Large intestine (tissue), 3 donors: Measurements from ENCODE around the gene TBX21. TPM values are rescaled to one million over a fixed set of nuclear protein-coding genes. Genes with fewer than 3 reads are reported as not detected.

Source experiments
- DNase-seq, 2 donors: peaks; one replicate each; pipeline versions ENCODE4 v3.0.0 to v3.0.0-alpha.2; 2013
- H3K27ac ChIP-seq: one replicate; pipeline ENCODE4 v1.5.1; 2013; ENCODE audit warnings: low read length
- H3K27me3 ChIP-seq: 2 replicates; pipeline ENCODE4 v1.6.1; 2013; ENCODE audit warnings: low read length; ENCODE audit not compliant: control insufficient read depth, insufficient read depth
- H3K36me3 ChIP-seq: 2 replicates; pipeline ENCODE4 v1.6.1; 2013; ENCODE audit warnings: low read length; ENCODE audit not compliant: control insufficient read depth, insufficient read depth
- H3K4me1 ChIP-seq: one replicate; pipeline ENCODE4 v1.6.1; 2013; ENCODE audit warnings: low read length; ENCODE audit not compliant: control insufficient read depth, insufficient read depth
- H3K4me3 ChIP-seq: one replicate; pipeline ENCODE4 v1.5.1; 2013; ENCODE audit warnings: low read length
- H3K9me3 ChIP-seq: one replicate; pipeline ENCODE4 v1.6.1; 2013; ENCODE audit warnings: mild to moderate bottlenecking, low read depth, low read length, moderate library complexity; ENCODE audit not compliant: control insufficient read depth
- WGBS: methylation state at CpG from one replicate; pipeline ENCODE4 v1.1.5; 2013; ENCODE audit warnings: low lambda C conversion rate; ENCODE audit not compliant: insufficient coverage; 5-methylcytosine and 5-hydroxymethylcytosine counted together
- polyA plus RNA-seq: library from polyadenylated mRNA; unstranded; fragments of 120-200 nt; gene quantifications from one replicate; pipeline ENCODE4 v1.2.1, GENCODE V29; 2013

TBX21 gene
- polyA plus RNA-seq, 1 donor: 0.28 TPM

DNA sequence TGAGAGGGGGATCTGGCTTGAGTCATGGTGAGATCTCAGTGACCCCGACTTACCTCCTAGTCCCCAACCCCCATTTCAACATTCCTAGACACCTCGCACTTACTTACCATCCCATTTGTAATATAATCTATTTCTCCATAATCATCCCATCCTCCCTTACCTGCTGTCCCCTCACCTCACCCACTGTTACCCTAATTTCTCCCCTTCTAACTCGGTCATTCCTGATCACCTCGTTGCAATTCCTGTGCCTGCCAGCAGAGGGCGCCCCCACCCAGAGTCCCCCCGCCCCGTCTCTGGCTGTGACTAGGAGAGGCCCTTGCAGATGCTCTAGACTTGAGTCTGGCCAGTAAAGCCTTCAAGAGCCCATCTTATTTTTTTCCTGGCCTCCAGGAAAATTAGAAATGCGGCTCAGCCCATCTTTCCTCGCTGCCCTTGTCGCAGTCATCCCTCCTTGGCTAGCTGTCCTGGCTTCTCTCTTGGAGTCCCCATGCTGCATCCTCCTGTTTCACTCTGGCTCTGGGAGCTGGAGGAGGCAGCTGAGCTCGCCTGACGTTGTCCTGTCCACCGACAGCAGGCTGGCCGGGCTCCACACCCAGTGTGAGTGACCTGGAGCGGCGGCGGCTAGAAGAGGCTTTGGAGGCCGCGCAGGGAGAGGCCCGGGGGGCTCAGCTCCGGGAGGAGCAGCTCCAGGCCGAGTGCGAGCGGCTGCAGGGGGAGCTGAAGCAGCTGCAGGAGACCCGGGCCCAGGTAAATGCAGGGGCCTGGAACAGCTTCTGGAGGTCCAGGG, 34.1 kb upstream of the TBX21 start:
- Histone ChIP-seq H3K36me3 (peaks cover 8% of the 10 kb centered on the region), H3K27ac (no peak overlapping the region), H3K27me3 (no peaks in the 10 kb centered on the region), H3K9me3 (no peaks in the 10 kb centered on the region), H3K4me3 (no peak overlapping the region), H3K4me1 (no peaks in the 10 kb centered on the region)
- DNase-seq: no peak
- 70% methylated on average over 4 of the region's 25 CpGs for WGBS

DNA sequence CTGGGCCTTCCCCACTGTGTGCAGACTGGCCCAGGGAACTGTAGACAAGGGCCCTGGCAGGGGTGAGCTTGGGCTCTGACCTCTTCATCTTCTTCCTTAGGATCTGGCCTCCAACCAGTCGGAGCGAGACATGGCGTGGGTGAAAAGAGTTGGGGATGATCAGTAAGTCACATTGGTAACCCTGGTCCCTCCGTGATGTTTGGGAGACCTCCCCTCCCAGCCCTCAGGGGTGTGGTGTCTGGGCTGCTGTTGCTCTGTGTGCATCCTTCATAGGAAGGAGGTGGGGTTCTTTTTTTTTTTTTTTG, 33.5 kb upstream of the TBX21 start:
- H3K36me3 ChIP-seq: peaks cover 10% of the 10 kb centered on the region
- no peaks in the 10 kb centered on the region for H3K9me3 ChIP-seq
- no peak overlapping the region for H3K27ac ChIP-seq
- no peaks in the 10 kb centered on the region for H3K4me1 ChIP-seq
- H3K27me3 ChIP-seq: no peaks in the 10 kb centered on the region
- no peak for DNase-seq
- no CpG with 5 or more reads among the region's 4 CpGs for WGBS
- H3K4me3 ChIP-seq: no peak overlapping the region

DNA sequence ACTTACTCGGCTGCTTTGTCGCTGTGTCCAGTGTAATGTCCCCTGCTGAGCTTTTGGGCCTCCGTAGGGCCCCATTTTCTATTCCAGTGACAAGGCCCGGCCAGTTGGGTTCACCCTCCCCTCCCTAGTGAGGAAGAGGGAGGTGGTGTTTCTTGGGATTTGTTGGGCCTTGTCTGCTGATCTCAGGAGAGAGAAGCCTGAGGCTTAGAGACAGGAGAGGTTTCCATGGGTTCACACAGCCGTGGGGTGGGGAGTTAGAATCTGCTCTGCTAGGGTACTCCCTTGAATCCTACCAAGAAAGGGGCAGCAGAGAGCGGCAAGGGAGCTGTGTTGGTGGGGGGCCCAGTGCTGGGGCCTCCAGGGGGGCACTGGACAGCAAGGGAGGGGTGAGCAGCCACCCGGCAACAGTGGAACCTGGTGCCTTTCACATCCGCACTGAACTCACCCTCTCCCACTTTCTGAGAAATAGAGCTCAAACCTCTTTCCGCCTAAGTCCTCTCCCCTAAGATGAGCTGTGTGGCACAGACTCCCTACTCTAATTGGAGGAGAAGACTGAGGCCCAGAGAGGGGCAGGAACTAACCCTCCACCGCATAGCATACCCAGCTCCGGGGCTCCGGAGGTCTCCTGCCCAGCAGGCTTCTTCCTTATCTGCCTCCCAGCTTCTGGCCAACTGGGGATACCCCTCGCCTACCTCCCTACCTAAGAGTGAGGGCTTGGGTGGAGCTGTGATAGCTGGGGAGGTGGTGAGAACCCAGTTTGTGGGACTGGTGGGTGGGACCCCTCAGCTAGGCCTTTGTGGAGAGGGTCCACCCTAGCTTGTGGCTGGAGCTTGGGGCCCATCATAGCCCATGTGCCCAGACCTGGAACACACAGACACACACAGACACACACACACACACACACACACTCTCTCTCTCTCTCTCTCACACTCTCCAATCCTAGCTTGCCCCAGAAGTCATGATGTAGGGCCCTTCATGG, 32.3 kb upstream of the TBX21 start:
- Histone ChIP-seq H3K9me3 (no peaks in the 10 kb centered on the region), H3K27me3 (no peaks in the 10 kb centered on the region), H3K27ac (no peak overlapping the region), H3K4me1 (no peaks in the 10 kb centered on the region), H3K36me3 (peaks cover 10% of the 10 kb centered on the region), H3K4me3 (no peak overlapping the region)
- DNase-seq: no peak
- no CpG with 5 or more reads among the region's 13 CpGs for WGBS

DNA sequence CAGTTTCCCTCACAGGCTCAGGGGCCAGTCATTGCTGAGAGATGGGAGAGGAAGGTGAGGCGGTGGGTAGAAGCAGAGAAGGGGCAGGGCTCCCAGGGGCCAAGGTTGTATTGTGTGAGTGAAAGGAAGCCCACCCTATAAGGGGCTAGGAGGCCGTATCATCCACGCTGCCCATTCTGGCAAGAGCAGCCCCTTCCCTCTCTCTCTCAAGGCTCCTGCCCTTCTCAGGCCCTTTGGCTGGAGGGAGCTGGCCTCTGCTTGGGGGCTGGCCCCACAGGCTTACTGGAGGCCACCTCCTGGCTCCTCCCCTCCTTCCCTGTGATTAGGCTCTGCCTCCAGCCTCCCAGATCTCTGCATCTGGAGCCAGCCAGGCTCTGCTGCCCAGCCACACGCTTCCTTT, 31.4 kb upstream of the TBX21 start:
- DNase-seq: no peak
- no peaks in the 10 kb centered on the region for H3K4me1 ChIP-seq
- no peak overlapping the region for H3K27ac ChIP-seq
- WGBS: no CpG with 5 or more reads among the region's 4 CpGs
- peaks cover 10% of the 10 kb centered on the region for H3K36me3 ChIP-seq
- no peaks in the 10 kb centered on the region for H3K9me3 ChIP-seq
- no peaks in the 10 kb centered on the region for H3K27me3 ChIP-seq
- H3K4me3 ChIP-seq: no peak overlapping the region

DNA sequence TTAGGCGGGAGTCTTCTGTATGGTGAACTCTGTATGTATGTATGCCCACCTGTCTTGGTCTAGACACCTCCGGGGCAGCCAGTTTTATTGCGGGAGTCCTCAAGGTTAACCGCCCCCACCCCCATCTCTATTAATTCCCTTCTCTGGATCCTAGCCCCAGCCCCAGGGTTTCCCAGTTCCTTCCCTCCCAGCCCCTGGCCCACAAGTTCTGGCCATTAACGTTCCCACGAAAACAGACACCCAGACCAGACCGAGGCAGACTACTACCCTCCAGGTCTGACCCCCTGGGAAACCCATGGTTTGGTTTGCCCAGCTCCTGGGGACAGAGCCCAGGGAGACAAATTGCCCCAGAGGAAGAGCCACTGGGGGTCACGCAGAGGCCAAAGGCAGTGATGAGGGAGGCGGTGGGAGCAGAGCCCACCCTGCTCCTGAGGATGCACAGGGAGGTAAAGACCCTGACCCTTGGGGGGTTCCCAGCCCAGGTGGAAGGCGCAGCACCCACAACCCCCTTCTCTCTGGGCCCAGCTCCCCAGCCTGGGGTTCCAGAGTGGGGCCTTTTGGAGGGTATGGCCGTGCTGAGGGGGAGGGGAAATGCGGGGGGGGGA, 30.5 kb upstream of the TBX21 start:
- H3K9me3 ChIP-seq: no peaks in the 10 kb centered on the region
- H3K27ac ChIP-seq: no peak overlapping the region

DNA sequence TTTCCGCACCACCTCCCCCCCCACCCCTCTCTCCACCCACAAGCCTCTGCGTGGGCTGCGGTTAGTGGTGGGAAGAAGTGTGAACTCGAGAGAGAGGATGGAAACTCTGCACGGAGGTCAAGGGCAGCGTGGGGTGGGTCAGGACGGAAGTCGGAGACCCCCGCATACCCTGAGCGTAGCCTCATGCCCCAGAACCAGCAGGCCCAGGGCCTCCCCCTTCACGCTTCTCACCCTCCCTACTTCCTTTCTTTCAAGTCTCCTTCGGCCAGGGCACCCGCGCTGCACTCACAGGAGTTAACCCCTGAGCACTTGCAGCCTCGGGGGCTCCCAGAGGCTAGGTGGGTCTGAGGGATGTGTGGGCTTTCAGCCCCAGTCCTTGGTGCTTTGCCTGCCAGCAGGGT, 29.8 kb upstream of the TBX21 start:
- Histone ChIP-seq H3K4me3 (no peak overlapping the region), H3K9me3 (no peaks in the 10 kb centered on the region), H3K36me3 (peaks cover 10% of the 10 kb centered on the region), H3K27ac (no peak overlapping the region), H3K4me1 (no peaks in the 10 kb centered on the region), H3K27me3 (peaks cover 3% of the 10 kb centered on the region)
- no peak for DNase-seq
- WGBS: no CpG with 5 or more reads among the region's 15 CpGs

More for the DNA sequence above, 30.5 kb upstream of the TBX21 start:
- DNase-seq: no peak
- Histone ChIP-seq H3K36me3 (peaks cover 10% of the 10 kb centered on the region), H3K4me1 (no peaks in the 10 kb centered on the region), H3K27me3 (no peaks in the 10 kb centered on the region), H3K4me3 (no peak overlapping the region)
- WGBS: no CpG with 5 or more reads among the region's 12 CpGs

DNA sequence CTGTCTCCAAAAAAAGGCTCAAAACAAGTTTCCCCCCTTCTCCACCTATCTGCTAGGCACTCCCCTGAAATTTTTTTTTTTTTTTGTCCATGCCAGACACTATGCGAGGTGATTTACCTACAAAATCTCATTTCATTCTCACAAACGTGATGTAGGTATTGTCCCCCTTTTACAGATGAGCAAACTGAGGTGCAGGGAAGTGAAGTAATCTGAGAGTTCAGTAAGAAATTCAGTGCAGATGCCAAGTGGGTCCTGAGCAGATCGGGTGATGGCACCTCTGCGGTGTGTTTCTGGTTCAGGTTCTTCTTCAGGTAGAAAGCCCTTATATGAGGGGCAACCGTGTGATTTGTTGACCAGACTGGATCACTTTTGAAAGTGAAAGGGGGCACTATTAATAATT, 29.4 kb upstream of the TBX21 start:
- peaks cover 10% of the 10 kb centered on the region for H3K36me3 ChIP-seq
- H3K27me3 ChIP-seq: peaks cover 6% of the 10 kb centered on the region
- H3K4me3 ChIP-seq: no peak overlapping the region
- no peaks in the 10 kb centered on the region for H3K9me3 ChIP-seq
- DNase-seq: no peak
- H3K4me1 ChIP-seq: no peaks in the 10 kb centered on the region
- H3K27ac ChIP-seq: no peak overlapping the region
- no CpG with 5 or more reads among the region's 5 CpGs for WGBS

DNA sequence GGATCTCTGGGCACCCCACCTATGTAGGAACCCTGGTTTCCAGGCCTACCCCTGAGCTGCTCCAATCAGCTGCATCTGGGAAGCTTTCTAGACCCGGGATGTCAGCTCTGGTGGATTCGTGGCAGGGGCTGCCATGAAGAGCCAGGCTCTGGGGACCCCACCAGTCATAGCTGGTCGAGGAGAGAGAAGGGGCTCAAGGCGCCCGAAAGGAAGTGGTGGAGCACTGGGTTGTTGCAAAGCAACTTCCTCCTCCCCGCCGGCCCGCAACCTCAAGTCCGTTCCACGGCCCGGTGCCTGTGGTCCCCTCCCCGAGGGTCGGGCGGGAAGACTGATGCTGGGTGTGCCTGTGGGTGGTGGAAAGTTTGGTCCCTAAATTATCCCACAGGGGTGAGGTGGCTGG, 28.9 kb upstream of the TBX21 start:
- H3K4me1 ChIP-seq: no peaks in the 10 kb centered on the region
- WGBS: no CpG with 5 or more reads among the region's 14 CpGs
- H3K27ac ChIP-seq: no peak overlapping the region
- peaks cover 9% of the 10 kb centered on the region for H3K36me3 ChIP-seq
- no peak for DNase-seq
- peaks cover 6% of the 10 kb centered on the region for H3K27me3 ChIP-seq
- H3K9me3 ChIP-seq: no peaks in the 10 kb centered on the region
- H3K4me3 ChIP-seq: no peak overlapping the region

DNA sequence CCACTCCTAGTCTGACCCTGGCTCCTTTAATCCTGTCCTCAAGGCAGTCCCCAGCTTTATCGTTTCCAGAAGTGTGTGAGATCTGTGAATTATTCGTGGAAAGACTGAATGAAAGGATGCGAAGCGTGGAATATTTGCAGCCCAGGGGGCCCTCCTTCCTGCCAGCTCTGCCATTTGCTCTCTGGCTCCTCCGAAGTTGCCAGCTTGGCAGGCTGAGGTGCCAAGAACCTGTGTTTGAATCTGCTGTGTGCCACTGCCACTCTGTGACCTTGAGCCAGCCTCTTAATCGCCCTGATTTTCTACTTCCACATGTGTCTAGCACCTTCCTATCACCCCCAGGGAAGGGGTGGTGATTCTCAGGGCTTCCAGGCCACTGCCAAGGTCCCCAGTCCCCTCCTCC, 28.3 kb upstream of the TBX21 start:
- Histone ChIP-seq H3K4me3 (no peak overlapping the region), H3K36me3 (peaks cover 9% of the 10 kb centered on the region), H3K27ac (no peak overlapping the region), H3K27me3 (peaks cover 6% of the 10 kb centered on the region), H3K9me3 (no peaks in the 10 kb centered on the region), H3K4me1 (no peaks in the 10 kb centered on the region)
- DNase-seq: no peak
- WGBS: 100% methylated on average over 1 of the region's 6 CpGs
